GM12875 (cell line): ENCODE measurements around the gene KCTD11.

Experiments used
- H3K4me3 ChIP-seq: one replicate; pipeline ENCODE4 v1.5.1; 2011; ENCODE audit warnings: low read depth, low read length, control low read depth
- CTCF ChIP-seq: IDR thresholded peaks from 2 replicates; pipeline ENCODE4 v1.5.1; 2011; ENCODE audit warnings: low read depth, mild to moderate bottlenecking, control low read depth, inconsistent platforms, low read length, moderate library complexity, borderline replicate concordance; ENCODE audit not compliant: insufficient read depth

KCTD11 gene

DNA sequence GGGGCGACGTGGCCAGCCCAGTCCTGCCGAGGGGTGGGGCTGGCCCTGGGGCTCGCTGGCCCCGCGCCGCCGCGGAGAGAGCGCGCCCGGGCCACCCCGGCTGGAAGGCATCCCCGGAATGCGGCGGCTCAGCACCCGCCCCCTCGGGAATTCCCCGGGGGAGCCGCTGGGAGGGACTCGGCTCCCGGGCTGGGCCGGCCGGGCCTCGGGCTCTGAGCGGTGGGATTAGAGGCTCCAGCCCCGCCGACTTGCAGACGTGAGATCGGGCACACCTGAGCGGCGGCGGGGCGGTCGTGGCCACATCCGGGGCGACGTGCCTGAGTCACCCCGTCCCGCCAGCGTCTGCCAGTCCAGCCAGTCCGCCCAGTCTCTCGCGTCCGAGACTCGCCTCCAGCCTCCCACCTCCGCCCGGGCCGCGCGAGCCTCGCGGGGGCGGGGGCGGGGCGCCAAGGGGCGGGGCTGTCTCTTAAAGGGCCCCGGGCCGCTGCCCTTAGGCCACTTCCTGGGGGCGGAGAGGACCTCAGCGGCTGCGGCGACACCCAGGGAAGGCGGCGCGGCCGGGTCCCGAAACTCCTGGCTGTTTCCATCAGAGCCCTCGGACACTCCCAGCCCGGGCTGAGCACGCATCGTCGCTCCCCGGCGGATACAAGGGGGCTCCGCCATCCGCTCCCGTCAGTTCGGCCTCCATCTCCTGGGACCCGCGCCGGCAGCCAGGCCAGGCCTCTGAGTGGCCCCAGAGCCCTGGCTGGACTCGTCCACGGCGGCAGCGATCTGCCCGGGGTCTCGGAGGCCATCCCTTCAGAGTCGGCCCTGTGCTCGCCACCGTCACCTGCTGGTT is at the start of gene KCTD11:
Gene KCTD11, plus strand, starts transcription at position 498 of the 838 bp plus-strand sequence.
- no peak for TF ChIP-seq CTCF
- peak within 1 kb of the TSS; percentile 57 for H3K4me3 ChIP-seq

- H3K4me3 ChIP-seq: no peak overlapping the region
- TF ChIP-seq CTCF: no peak
Measured at GRCh38 chr17:7304179-7304578, 47.8 kb upstream of the KCTD11 start.

DNA sequence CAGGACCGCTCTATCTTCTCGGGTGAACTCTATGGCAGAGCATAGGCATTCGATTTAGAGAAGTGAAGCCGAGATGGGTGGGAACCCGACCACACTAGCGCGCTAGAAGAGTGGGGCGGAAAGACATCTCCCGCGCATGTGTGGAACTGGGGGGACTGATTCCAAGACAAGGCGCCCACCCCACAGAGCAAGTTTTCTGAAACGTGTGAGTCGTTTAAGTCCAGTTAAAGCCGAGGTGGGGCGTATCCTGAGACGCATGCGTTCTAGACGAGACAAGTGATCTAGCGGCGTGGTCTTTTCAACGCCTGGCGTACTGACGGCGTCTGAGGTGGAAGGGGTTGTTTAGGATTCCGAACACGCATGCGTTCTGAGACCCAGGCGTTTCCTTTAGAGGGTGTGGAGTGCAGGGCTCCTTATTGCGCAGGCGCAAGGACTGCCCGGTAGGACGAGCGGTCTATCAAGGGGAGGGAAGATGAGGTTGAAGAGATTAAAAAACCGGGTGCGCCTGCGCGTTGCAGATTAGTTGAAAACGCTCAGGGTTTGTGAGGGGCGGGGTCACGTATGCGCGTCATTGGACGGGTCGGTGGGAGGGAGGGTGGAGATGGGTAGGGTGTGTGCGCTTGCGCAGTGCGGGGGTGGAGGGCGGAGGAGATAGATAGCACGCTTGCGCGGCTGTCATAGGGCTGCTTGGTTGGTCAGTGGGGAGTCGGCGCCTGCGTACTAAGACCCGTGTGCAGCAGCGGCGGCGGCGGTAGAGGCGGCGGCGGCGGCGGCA is 44.9 kb upstream of the KCTD11 start, which contains the start of gene EIF5A:
Gene EIF5A, plus strand, starts transcription at position 718 of the 775 bp plus-strand sequence. CDS start 2,008 bp downstream, outside the sequence.
- peak within 1 kb of the TSS; percentile 91 for H3K4me3 ChIP-seq
- no peak for TF ChIP-seq CTCF

- H3K4me3 ChIP-seq: peak overlapping the region; percentile 91
- no peak for TF ChIP-seq CTCF
Measured at GRCh38 chr17:7307686-7308624, 44.0 kb upstream of the KCTD11 start.

DNA sequence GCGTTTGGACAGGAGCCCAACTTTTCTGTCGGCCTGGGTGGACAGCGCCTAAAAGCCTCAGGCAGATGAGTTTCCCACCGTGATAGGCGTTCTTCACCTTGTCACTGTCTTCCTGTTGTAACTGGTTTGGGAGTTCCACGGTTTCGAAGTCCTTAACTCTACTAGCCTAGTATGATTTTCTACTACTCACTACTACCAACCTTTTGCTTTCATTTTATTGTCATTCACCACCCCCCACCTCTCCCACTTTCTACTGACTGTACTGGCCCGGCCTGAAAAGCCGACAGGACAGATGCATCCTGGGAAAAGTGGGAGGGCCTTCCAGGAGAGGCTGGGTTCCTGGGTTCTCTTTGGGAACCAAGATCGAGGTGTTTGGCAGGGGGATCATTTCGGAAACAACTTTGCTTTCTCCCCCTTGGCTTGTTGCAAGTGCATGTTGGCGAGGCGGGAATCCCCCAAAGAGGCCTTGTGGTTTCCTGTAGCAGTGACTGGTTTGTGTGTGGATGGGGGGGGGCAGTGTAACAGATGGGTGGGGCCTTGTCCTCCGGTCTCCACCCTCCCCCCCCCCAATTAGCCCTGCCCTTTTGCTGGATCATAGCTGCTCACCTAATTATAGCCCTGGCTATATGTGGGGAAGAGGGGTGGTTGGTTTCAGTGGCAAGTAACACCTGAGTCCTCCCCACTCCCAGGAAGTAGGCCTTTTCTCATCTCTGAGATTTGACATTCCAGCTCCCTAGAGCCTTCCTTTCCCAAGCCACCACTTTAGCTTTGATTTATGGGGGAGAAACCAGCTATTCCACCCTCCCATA is 43.1 kb upstream of the KCTD11 start:
- peak overlapping the region; percentile 91 for H3K4me3 ChIP-seq
- TF ChIP-seq CTCF: no peak

GRCh38 chr17:7309628-7310027 is 42.3 kb upstream of the KCTD11 start:
- H3K4me3 ChIP-seq: no peak overlapping the region
- no peak for TF ChIP-seq CTCF
